C4-2B (cell line): ENCODE measurements around the gene C6.
"Not testable (repeated sequence)": the region's sequence is repeated elsewhere in the genome, so short reads cannot be mapped to it uniquely, and the experiment has no call there.

Experiments
- H3K27ac ChIP-seq: fragments of 450-650 bp; 2 replicates; pipeline ENCODE4 v1.5.1; 2017
- ZFX ChIP-seq: fragments of 450-650 bp; IDR thresholded peaks from 2 replicates; pipeline ENCODE4 v1.6.1; 2017
- TF ChIP-seq, protein P1 (sequence below): fragments of 450-650 bp; conservative IDR thresholded peaks from 2 replicates; pipeline ENCODE4 v1.5.1; 2017; ENCODE audit warnings: mild to moderate bottlenecking

C6 gene

DNA sequence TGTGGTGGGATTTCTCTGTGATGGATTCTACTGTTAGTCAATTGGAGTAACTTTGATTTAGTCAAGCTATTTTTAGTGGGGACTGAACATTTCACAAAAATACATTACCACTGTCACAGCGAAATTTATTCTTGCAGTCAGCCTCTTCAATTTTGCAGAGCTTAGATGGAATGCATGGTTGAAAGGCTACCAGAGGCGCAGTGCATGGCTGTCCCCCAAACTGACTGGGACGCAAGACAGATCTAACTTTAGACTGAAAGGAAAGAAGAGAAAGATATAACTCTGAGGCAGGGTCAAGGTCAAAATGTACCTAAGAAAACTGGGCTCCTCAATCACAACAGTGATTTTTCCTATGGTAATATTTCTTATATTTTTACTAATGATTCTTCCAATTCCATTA lies 13.7 kb downstream of the C6 start:
- TF ChIP-seq, protein P1, sequence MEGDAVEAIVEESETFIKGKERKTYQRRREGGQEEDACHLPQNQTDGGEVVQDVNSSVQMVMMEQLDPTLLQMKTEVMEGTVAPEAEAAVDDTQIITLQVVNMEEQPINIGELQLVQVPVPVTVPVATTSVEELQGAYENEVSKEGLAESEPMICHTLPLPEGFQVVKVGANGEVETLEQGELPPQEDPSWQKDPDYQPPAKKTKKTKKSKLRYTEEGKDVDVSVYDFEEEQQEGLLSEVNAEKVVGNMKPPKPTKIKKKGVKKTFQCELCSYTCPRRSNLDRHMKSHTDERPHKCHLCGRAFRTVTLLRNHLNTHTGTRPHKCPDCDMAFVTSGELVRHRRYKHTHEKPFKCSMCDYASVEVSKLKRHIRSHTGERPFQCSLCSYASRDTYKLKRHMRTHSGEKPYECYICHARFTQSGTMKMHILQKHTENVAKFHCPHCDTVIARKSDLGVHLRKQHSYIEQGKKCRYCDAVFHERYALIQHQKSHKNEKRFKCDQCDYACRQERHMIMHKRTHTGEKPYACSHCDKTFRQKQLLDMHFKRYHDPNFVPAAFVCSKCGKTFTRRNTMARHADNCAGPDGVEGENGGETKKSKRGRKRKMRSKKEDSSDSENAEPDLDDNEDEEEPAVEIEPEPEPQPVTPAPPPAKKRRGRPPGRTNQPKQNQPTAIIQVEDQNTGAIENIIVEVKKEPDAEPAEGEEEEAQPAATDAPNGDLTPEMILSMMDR = no peak
- TF ChIP-seq ZFX = no peak

DNA sequence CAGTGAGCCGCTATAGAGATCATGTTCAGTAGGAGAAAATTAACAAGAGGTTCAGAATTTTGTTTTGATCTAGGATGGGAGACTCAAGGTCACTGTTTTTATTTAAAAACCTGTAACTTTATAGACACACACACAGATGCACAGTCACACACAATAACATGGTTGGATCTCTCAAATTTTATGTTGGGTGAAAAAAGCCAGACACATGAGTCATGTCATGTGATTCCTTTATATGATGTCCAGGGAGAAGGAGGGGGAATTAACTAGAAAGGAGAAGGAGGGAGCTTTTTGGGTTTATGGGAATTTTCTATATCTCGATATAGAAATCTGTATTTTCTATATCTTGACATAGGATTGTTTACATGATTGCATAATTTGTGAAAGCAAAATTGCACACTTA lies 17.1 kb downstream of the C6 start:
- no peak overlapping the region for H3K27ac ChIP-seq
- TF ChIP-seq, protein P1 = no peak
- TF ChIP-seq ZFX = no peak

More for the DNA sequence above, 13.7 kb downstream of the C6 start:
- no peak overlapping the region for H3K27ac ChIP-seq

DNA sequence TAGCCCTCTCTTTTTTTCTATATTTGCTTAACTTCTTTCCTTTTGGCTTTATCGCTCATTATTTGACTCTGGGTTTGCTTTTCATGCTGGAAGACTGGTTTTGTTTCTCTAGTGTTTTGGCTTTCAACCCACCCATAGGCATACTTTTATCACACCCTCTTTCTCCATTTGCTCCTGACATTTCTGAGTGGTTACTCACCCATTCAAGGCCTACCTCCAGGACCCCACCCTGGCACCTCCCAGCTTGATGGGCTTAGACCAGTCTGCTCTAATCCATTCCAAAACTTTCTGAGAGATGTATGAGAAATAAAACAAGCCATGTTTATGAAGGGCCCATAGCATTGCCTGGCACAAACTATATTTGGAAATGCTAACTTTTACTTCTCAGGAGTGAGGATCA lies 18.1 kb downstream of the C6 start:
- H3K27ac ChIP-seq = no peak overlapping the region
- no peak for TF ChIP-seq ZFX
- TF ChIP-seq, protein P1 = no peak

DNA sequence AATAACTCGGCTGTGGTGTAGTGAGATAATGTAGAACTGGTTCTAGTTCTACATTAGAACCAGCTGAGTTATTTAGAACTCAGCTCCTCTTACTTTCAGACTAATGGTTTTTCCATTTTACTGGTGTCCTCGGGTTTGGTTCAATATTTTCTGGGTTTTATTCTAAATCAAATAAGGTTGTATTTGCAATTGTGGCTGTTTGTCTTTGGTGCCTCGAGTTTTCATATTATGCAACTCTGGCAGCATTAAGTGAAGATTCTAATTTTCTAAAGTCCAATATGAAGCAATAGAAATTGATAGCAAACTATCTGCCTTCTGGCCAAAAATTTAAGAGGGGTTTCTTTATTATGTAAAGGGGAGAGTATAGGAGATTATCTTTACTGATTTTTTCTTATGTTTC lies 19.0 kb downstream of the C6 start:
- H3K27ac ChIP-seq = no peak overlapping the region
- TF ChIP-seq, protein P1 = no peak
- no peak for TF ChIP-seq ZFX

DNA sequence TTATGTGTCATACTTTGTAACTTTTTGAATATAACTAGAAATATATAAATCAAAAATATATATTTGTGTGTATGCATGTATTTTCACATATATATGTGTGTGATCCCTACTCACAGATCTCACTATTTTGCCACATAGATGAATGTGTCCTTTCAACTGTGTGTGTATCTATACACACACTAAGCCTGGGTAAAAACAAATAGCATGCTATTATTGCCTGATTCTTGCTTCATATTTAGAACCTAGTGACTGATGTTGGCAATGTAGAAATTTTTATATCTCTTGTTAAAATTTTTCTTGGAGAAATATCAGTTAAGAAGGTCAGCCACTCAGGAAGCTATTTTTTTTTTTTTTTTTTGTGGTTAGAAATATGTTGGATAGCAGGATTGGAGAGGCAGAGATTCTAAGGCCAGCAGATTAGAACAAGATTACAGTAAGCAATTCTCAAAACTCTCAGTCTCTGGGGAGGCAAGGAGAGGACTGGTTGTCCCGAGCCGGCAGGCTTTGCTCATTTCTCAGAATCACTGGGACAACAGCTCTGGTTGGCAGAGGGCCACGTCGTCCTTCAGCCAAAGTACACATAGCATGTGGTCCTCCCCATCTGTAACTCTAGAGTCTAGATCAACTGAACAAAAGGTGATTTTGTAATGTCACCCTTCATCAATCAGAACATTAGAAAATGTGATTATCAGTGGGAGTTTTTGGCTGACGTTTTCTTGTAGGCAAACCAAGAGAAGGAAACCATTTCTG lies 19.7 kb downstream of the C6 start:
- no peak overlapping the region for H3K27ac ChIP-seq
- no peak for TF ChIP-seq ZFX
- TF ChIP-seq, protein P1 = no peak

DNA sequence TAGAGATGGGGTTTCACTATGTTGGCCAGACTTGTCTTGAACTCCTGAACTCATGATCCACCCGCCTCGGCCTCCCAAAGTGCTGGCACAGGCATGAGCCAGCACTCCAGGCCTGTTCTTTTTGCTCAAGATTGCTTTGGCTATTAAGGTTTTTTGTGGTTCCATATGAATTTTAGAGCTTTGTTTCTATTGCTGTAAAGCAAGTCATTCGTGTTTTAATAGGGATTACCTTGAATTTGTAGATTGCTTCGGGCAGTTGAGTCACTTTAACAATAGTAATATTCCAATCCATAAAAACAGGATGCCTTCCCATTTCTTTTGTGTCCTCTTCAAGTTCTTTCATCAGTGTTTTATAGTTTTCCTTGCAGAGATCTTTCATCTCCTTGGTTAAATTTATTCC lies 22.1 kb downstream of the C6 start:
- TF ChIP-seq, protein P1 = no peak
- TF ChIP-seq ZFX = no peak

DNA sequence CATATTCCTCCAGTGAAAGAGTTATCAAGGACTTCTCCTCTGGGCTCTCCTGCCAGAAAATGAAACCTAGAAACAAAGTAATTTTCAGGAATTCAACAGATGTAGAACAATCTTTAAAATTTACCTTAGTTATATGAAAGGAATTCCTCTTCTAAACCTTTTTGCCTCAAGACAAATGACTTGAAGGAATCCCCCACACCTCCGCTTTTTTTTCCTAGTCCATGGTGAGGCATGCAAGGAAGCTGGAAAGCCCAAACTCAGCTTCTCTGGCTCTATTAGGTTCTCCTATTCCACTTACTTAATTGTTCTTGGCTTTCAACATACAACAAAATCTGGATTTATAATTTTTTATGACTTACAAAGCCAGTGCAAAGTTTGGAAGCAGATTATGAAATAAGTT lies 27.2 kb downstream of the C6 start:
- no peak overlapping the region for H3K27ac ChIP-seq
- TF ChIP-seq, protein P1 = no peak
- no peak for TF ChIP-seq ZFX

More for the DNA sequence above, 22.1 kb downstream of the C6 start:
- H3K27ac ChIP-seq = no peak overlapping the region

DNA sequence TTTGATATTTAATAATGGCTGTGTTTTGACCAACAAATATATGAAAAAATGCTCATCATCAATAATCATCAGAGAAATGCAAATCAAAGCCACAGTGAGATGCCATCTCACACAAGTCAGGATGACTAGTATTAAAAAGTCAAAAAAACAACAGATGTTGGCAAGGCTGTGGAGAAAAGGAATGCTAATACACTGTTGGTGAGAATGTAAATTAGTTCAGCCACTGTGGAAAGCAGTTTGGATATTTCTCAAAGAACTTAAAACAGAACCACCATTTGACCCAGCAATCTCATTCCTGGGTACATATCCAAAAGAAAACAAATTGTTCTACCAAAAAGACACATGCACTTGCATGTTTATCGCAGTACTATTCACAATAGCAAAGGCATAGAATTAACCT lies 30.0 kb downstream of the C6 start:
- not testable (repeated sequence) for H3K27ac ChIP-seq
